Activated naive CD8-positive, alpha-beta T cell treated with anti-CD3 and anti-CD28 coated beads for 36 hours (primary cell): Measurements from ENCODE around the gene HOXC10. TPM values are rescaled to one million over a fixed set of nuclear protein-coding genes. Genes with fewer than 3 reads are reported as not detected.

ENCODE experiments used
- DNase-seq: peaks from one replicate; pipeline ENCODE4 v3.0.0; 2021
- H3K27ac Mint-ChIP-seq: one replicate; pipeline ENCODE4 v1.8.0; 2022; ENCODE audit warnings: mild to moderate bottlenecking, moderate library complexity, mixed read lengths
- H3K27me3 Mint-ChIP-seq: one replicate; pipeline ENCODE4 v1.8.0; 2022; ENCODE audit warnings: mild to moderate bottlenecking, mixed read lengths
- H3K36me3 Mint-ChIP-seq: one replicate; pipeline ENCODE4 v1.8.0; 2021; ENCODE audit warnings: mild to moderate bottlenecking, mixed read lengths
- H3K4me1 Mint-ChIP-seq: one replicate; pipeline ENCODE4 v1.8.0; 2021; ENCODE audit warnings: mixed read lengths
- H3K4me3 Mint-ChIP-seq: one replicate; pipeline ENCODE4 v1.8.0; 2022; ENCODE audit warnings: mild to moderate bottlenecking, moderate library complexity, mixed read lengths
- H3K9me3 Mint-ChIP-seq: one replicate; pipeline ENCODE4 v1.8.0; 2022; ENCODE audit warnings: mixed read lengths
- total RNA-seq, 2 experiments: library from RNA; stranded (reverse); gene quantifications; one replicate each; pipeline ENCODE4 v1.2.3, GENCODE V29; 2021

HOXC10 gene
- total RNA-seq, 2 experiments from 2014 or later, result not detected

- peaks cover 93% of the 10 kb centered on the region for H3K27me3 Mint-ChIP-seq
- no peaks in the 10 kb centered on the region for H3K36me3 Mint-ChIP-seq
- no peak for DNase-seq
- peaks cover 20% of the 10 kb centered on the region for H3K4me1 Mint-ChIP-seq
- peak overlapping the region; percentile 22 for H3K4me3 Mint-ChIP-seq
- no peak overlapping the region for H3K27ac Mint-ChIP-seq
- H3K9me3 Mint-ChIP-seq, result peaks cover 1% of the 10 kb centered on the region
Observed at GRCh38 chr12:53956251-53956887, 28.6 kb upstream of the HOXC10 start.

DNA sequence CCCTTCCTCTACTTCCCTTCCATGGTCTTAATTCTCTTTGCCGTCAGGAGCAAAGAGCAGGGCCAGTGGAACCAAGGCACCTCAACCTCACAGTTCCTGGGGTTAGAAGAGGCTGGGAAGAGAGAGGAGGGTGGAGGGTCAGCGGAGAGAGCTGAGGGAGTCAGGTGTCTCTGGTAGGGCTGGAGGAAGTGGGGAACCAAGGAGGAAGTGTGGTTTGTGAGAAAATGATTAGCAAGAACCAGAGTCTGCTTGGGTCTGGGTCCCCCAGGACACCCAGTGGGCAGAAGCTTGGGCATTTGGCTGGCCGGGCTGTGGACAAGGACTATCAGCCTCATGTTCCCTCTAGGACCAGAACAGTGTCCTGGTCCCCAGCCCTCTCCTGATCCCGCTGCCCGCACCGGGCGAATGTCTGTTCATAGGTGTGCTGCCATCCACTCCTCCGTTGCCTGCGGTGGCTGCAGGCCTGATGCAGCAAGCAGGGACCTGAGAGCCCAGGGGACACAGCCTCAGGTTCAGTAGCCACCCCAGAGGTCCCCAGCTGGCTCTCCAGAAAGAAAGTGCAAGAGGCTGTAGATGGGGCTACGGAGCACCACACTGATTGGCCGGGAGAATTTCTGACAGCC lies 27.9 kb upstream of the HOXC10 start:
- Mint-ChIP-seq H3K27ac (no peak overlapping the region), H3K4me3 (no peak overlapping the region), H3K27me3 (peaks cover 93% of the 10 kb centered on the region), H3K4me1 (peaks cover 20% of the 10 kb centered on the region), H3K36me3 (no peaks in the 10 kb centered on the region), H3K9me3 (peaks cover 1% of the 10 kb centered on the region)
- DNase-seq, result no peak

DNA sequence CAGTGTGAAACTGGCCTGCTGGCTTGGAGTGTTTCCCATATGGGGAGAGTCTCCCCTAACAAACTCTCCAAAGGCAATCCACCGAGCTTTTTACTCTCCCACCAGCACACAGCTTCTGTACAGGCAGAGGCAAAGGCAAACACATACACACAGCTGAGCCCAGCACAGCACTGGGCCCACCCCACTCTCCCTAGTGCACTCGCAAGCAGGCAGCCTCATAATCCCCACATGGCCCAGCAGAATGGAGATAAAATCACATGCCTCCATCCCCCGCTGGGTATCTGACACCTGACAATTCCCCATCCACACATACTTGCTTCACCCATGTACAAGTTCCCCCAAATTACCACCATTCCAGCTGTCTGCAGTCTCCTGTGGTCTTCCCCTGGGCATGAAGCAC lies 26.8 kb upstream of the HOXC10 start:
- H3K9me3 Mint-ChIP-seq, result peaks cover 1% of the 10 kb centered on the region
- no peak for DNase-seq
- H3K27me3 Mint-ChIP-seq, result peaks cover 92% of the 10 kb centered on the region
- no peaks in the 10 kb centered on the region for H3K36me3 Mint-ChIP-seq
- H3K4me1 Mint-ChIP-seq, result peaks cover 18% of the 10 kb centered on the region
- H3K4me3 Mint-ChIP-seq, result no peak overlapping the region
- no peak overlapping the region for H3K27ac Mint-ChIP-seq

DNA sequence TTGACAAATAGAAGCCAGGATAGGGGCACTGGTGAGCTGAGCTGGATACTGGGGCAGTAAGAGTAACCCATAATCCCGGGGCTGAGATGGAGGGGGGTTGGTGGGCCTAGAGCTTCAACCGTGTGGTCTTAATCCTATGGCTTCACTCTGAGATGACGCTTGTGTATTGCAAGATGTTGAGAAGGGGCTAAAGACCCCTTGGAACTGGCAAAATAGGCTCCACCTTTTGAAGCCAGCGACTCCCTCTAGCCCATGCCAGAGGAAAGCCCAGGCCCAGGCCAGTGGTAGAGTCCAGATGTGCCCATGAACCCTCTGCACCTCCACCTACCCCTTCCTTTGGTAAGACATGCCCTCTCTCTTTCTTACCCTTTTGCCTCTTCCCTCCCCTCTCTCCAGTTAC lies 25.6 kb upstream of the HOXC10 start:
- H3K27ac Mint-ChIP-seq, result no peak overlapping the region
- H3K36me3 Mint-ChIP-seq, result peaks cover 1% of the 10 kb centered on the region
- peaks cover 15% of the 10 kb centered on the region for H3K4me1 Mint-ChIP-seq
- peaks cover 92% of the 10 kb centered on the region for H3K27me3 Mint-ChIP-seq
- no peak for DNase-seq
- no peak overlapping the region for H3K4me3 Mint-ChIP-seq
- H3K9me3 Mint-ChIP-seq, result peaks cover 1% of the 10 kb centered on the region

- Mint-ChIP-seq H3K36me3 (peaks cover 3% of the 10 kb centered on the region), H3K4me1 (peaks cover 22% of the 10 kb centered on the region), H3K27me3 (peaks cover 93% of the 10 kb centered on the region), H3K9me3 (peaks cover 1% of the 10 kb centered on the region), H3K27ac (no peak overlapping the region), H3K4me3 (no peak overlapping the region)
- no peak for DNase-seq
Observed at GRCh38 chr12:53960187-53961024, 24.5 kb upstream of the HOXC10 start.

DNA sequence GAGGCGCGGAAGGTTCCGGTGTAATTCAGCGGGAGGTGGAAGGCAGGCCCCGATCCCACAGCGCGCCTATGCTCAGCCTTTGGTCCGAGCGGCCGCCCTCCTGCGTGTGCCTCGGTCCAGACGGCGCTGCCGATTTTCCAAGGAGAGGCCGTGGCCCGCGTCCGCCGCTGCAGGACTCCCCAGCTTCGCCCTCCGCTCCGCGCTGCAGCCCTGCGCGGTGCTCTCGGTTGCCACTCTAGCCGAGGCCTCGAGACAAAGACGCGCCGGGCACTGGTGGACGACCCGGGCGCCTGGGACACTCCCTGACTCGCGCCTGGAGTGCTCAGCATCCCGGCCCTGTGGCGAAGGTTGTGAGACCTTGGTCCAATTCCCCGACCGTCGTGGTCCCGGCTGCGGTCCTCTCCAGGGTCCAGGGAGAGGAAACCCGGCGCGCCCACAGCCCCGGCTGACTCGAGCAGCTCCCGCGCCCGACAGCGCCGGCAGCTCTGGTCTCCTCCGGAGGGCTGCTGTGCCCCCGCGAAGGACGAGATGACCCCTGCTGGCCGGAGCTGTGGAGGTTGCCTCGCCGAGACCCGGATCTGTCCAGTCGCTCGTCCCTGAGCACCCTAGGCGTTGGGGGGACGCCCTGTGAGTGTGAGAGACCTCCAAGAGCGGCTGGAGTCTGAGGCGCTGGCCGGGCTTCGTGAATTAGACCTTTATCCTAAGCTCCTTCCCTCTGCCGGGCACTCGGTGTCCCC lies 23.8 kb upstream of the HOXC10 start:
- no peak for DNase-seq
- peaks cover 22% of the 10 kb centered on the region for H3K4me1 Mint-ChIP-seq
- H3K4me3 Mint-ChIP-seq, result no peak overlapping the region
- H3K27me3 Mint-ChIP-seq, result peaks cover 93% of the 10 kb centered on the region
- no peak overlapping the region for H3K27ac Mint-ChIP-seq
- no peaks in the 10 kb centered on the region for H3K9me3 Mint-ChIP-seq
- peaks cover 5% of the 10 kb centered on the region for H3K36me3 Mint-ChIP-seq

DNA sequence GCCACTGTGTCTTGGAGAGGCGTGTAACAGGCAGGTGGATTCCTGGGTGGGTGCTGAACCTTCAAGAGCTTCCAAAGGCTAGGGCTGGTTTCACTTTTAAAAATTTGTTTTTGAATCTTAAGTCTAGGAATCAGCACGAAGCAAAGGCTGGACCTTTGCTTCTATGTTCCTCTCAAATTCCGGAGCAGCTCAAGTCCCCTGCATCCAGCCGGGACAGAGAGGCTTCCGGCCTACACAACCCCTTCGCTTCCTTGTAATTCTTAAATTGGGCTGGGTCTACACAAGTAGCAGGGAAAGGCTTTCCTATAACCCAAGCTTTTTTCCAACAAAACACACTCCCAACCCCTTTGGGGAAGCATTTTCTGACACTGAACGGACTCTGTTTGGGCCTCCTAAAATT lies 21.9 kb upstream of the HOXC10 start:
- H3K27me3 Mint-ChIP-seq, result peaks cover 93% of the 10 kb centered on the region
- no peak overlapping the region for H3K4me3 Mint-ChIP-seq
- no peak for DNase-seq
- H3K4me1 Mint-ChIP-seq, result peaks cover 22% of the 10 kb centered on the region
- no peaks in the 10 kb centered on the region for H3K9me3 Mint-ChIP-seq
- peaks cover 5% of the 10 kb centered on the region for H3K36me3 Mint-ChIP-seq
- H3K27ac Mint-ChIP-seq, result no peak overlapping the region

DNA sequence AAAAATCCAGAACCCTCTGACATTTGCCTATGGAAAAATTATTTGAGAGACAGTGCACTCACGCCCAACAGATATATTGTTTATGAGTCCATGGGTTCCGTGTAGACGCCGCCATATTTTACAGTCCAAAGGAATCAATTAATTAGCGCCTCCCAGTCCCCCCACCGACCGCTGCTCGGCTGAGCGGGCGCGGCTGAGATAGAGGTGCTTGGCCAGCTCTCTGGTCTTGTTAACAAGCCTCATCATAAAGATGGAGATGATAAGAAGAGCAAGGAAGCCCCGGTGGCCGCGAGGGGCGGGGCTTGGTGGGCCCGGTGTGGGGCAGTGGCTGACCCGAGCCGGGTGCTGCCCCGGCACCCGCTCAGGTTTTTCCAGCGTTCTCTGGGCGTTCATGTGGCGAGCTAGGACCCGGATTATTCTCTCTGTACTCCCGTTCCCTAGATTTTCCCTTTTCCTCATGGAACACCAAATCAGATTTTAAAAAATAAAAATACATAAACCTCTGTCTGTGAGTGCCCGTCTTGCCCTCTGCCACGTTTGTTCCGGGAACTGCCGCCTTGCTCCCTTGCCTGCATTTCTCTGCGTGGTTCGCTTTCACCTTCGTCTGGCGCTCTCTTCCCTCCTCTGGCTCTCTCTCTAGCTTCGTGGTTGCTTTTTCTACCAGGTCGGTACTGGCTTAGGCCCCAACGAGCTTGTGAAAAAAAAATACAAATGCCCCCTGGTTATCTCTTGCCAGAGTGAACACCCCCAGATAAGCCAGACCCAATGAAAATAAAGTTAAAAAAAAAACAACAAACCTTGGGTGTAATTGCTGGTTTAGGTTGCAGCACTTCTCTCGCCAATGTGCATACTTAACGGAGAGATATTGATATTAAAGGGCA lies 21.3 kb upstream of the HOXC10 start:
- DNase-seq, result no peak
- no peak overlapping the region for H3K27ac Mint-ChIP-seq
- peaks cover 5% of the 10 kb centered on the region for H3K36me3 Mint-ChIP-seq
- no peaks in the 10 kb centered on the region for H3K9me3 Mint-ChIP-seq
- H3K27me3 Mint-ChIP-seq, result peaks cover 93% of the 10 kb centered on the region
- H3K4me1 Mint-ChIP-seq, result peaks cover 22% of the 10 kb centered on the region
- peak overlapping the region; percentile 9 for H3K4me3 Mint-ChIP-seq

- peaks cover 5% of the 10 kb centered on the region for H3K36me3 Mint-ChIP-seq
- DNase-seq, result no peak
- peaks cover 22% of the 10 kb centered on the region for H3K4me1 Mint-ChIP-seq
- no peaks in the 10 kb centered on the region for H3K9me3 Mint-ChIP-seq
- no peak overlapping the region for H3K27ac Mint-ChIP-seq
- H3K4me3 Mint-ChIP-seq, result no peak overlapping the region
- peaks cover 93% of the 10 kb centered on the region for H3K27me3 Mint-ChIP-seq
Observed at GRCh38 chr12:53964315-53964713, 20.6 kb upstream of the HOXC10 start.

DNA sequence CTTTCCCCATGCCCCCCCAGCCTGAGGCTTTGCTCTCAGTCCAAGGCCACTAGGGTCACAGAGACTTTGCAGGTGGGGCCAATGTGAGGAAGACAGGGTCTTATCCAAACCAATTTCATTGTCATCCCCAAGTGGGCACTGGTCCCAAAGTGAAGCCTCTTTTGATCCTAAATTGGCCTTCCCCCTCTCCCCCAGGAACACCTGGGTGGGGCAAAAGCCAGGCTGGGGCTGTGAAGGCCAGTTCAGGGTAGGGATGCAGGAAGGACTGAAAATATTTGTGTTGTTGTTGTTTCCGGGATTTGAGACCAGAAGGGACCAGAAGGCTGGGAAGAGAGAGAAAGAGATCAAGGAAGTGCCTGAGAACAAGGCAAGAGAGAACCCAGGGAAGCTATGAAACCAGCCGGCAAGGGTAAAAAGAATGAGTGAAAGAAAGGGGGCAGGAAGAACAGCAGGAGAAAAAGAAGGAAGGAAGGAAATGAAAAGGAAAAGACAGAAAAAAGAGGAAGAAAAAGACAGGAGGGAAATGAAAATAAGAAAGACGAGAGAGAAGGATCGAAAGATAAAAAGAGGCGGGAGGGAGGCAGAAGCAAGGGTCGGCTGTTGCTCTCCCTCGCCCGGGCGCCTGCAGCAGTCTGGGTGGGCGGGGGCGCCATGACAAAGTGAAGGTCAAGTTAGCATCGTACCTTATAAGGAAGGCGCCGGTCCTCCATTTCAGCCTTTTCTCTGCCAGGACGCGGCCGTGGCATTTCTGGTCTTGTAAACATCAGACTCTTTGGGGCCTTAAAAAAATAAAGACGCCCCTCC lies 19.5 kb upstream of the HOXC10 start:
- Mint-ChIP-seq H3K9me3 (no peaks in the 10 kb centered on the region), H3K4me1 (peaks cover 22% of the 10 kb centered on the region), H3K27ac (no peak overlapping the region), H3K4me3 (peak overlapping the region; percentile 12), H3K36me3 (peaks cover 5% of the 10 kb centered on the region), H3K27me3 (peaks cover 93% of the 10 kb centered on the region)
- no peak for DNase-seq

DNA sequence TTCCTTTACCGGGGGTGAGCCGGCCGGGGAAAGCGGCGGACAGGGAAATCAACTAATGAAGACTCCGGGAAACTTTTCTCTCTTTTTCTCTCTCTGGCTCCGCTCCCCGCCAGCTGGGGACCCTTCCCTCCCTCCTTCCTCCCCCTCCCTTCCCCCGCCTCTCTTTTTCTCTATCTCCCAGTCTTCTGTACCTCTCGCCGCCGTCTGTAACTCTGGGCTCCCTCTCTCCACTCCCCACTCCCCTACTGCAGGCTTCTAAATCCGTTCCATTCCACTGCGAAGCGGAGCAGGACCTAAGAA lies 18.9 kb upstream of the HOXC10 start:
- Mint-ChIP-seq H3K36me3 (peaks cover 5% of the 10 kb centered on the region), H3K9me3 (no peaks in the 10 kb centered on the region), H3K4me3 (peak overlapping the region; percentile 38), H3K27ac (no peak overlapping the region), H3K27me3 (peaks cover 96% of the 10 kb centered on the region), H3K4me1 (peaks cover 22% of the 10 kb centered on the region)
- DNase-seq, result no peak

- no peak for DNase-seq
- H3K4me1 Mint-ChIP-seq, result peaks cover 22% of the 10 kb centered on the region
- peak overlapping the region; percentile 38 for H3K4me3 Mint-ChIP-seq
- H3K9me3 Mint-ChIP-seq, result no peaks in the 10 kb centered on the region
- no peak overlapping the region for H3K27ac Mint-ChIP-seq
- H3K36me3 Mint-ChIP-seq, result peaks cover 5% of the 10 kb centered on the region
- H3K27me3 Mint-ChIP-seq, result peaks cover 99% of the 10 kb centered on the region
Observed at GRCh38 chr12:53966385-53967133, 18.4 kb upstream of the HOXC10 start.

GRCh38 chr12:53967421-53967925 lies 17.5 kb upstream of the HOXC10 start:
- Mint-ChIP-seq H3K27me3 (peaks cover 100% of the 10 kb centered on the region), H3K36me3 (peaks cover 5% of the 10 kb centered on the region), H3K4me1 (peaks cover 22% of the 10 kb centered on the region), H3K27ac (no peak overlapping the region), H3K9me3 (no peaks in the 10 kb centered on the region), H3K4me3 (no peak overlapping the region)
- DNase-seq, result no peak
